K562 (cell line): ENCODE results near the gene ALG11.

Source experiments
- ARID1B ChIP-seq: fragments of 450-650 bp; IDR thresholded peaks from 2 replicates; pipeline ENCODE4 v1.6.1; 2016; ENCODE audit warnings: antibody characterized with exemption, mild to moderate bottlenecking, inconsistent platforms
- CEBPB ChIP-seq: fragments of 450-650 bp; IDR thresholded peaks from 2 replicates; pipeline ENCODE4 v1.6.1; 2016; ENCODE audit warnings: missing genetic modification characterization, missing compliant biosample characterization
- CTCFL ChIP-seq: IDR thresholded peaks from 2 replicates; pipeline ENCODE4 v1.6.1; 2011; ENCODE audit warnings: borderline replicate concordance, low read depth, mild to moderate bottlenecking, moderate library complexity, low read length; ENCODE audit not compliant: insufficient read depth, poor library complexity, severe bottlenecking
- EGR1 ChIP-seq: fragments of 450-650 bp; conservative IDR thresholded peaks from 2 replicates; pipeline ENCODE4 v1.6.1; 2017; ENCODE audit warnings: mild to moderate bottlenecking
- EP300 ChIP-seq: IDR thresholded peaks from 2 replicates; pipeline ENCODE4 v1.6.1; 2012; ENCODE audit warnings: low read length, improper control_type of control experiment
- EZH2 ChIP-seq: IDR thresholded peaks from 2 replicates; pipeline ENCODE4 v1.6.1; 2012; ENCODE audit warnings: low read depth, mild to moderate bottlenecking, inconsistent platforms, low read length, borderline replicate concordance
- FUS ChIP-seq: fragments of 200-400 bp; formaldehyde crosslinking; optimal IDR thresholded peaks from 2 replicates; pipeline ENCODE3; 2017; ENCODE audit warnings: low read depth, low read length
- KDM1A ChIP-seq, 2 experiments: fragments of 450-650 bp; IDR thresholded peaks; 2 replicates each; pipeline ENCODE4 v1.6.1; 2016; ENCODE audit warnings: mild to moderate bottlenecking in 2 of 2
- KDM2B ChIP-seq: fragments of 250-450 bp; sonication (Bioruptor Pico); IDR thresholded peaks from 2 replicates; pipeline ENCODE4 v1.8.0; 2021; ENCODE audit warnings: mild to moderate bottlenecking, moderate library complexity
- MXD1 ChIP-seq: fragments of 250-450 bp; sonication (Bioruptor Pico); IDR thresholded peaks from 2 replicates; pipeline ENCODE4 v1.8.0; 2021; ENCODE audit warnings: borderline replicate concordance, mild to moderate bottlenecking, moderate library complexity; ENCODE audit not compliant: poor library complexity, severe bottlenecking
- YY1 ChIP-seq, 3 experiments: IDR thresholded peaks; 2 replicates each; pipeline ENCODE4 v1.6.1; 2011; ENCODE audit warnings: low read length in 2 of 3, mild to moderate bottlenecking in 2 of 3, moderate library complexity in 2 of 3, borderline replicate concordance in 1 of 3, control low read depth in 1 of 3, low read depth in 1 of 3; ENCODE audit not compliant: insufficient read depth in 3 of 3, insufficient replicate concordance in 2 of 3, control insufficient read depth in 1 of 3, insufficient read length in 1 of 3; ENCODE audit errors: extremely low read depth in 1 of 3
- TF ChIP-seq, protein P1 (sequence below), 3 experiments: IDR thresholded peaks in 2 of 3; conservative IDR thresholded peaks in 1 of 3; 2 replicates each; pipeline ENCODE4 v1.5.1; 2011 to 2012; ENCODE audit warnings: low read length in 3 of 3, mild to moderate bottlenecking in 3 of 3, control low read depth in 2 of 3, improper control_type of control experiment in 1 of 3, inconsistent platforms in 1 of 3, low read depth in 1 of 3, mixed read lengths in 1 of 3, moderate library complexity in 1 of 3; ENCODE audit not compliant: insufficient read depth in 2 of 3
- TF ChIP-seq, protein P2 (sequence below): fragments of 250-450 bp; sonication (Bioruptor Pico); IDR thresholded peaks from 2 replicates; pipeline ENCODE4 v1.4.0; 2020; ENCODE audit warnings: mild to moderate bottlenecking, moderate library complexity

DNA sequence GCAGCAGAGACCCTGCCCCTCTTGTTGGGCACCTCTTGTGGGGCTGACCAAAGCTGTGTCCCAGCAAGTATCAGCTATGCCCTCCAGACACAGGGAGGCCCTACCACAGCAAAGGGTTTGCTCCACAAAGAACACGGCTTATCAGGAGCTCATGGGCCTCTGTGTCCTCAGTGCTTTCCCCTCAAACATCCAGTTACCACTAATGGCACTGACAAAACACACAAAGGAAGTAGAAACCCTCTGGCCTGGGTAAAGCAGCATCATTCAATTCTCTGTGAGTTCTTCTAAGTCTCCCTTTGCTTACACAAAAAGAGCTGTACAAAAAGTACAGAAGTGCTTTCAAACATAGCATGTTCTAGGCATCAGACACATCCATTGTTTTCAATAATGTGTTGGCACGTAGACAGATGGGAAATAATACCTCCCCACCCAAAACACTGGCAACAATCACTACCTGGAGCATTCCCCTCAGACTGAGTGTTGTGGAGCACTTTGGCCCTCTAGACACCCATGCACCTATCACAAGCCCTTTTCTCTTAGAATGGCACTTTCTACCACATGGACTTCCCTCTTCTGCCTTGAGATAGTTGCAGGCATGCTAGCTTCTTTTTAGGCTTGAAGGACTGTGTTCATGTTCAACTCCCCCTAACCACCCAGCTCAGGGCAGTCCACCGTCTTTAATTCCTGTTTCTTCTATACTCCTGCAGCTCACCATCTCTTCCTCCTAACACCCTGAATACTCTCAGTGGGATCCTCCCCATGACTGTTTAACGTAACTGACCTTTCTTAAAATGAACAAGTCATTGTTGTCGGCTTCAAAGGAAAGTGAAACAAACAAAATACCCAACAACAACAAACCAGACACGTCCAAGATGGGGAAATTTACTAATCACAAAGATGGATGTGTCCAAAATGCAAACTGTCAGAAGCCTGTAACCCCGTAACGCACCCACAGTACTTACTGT lies 44.4 kb upstream of the ALG11 start:
- no peak for TF ChIP-seq CTCFL
- TF ChIP-seq, protein P1, sequence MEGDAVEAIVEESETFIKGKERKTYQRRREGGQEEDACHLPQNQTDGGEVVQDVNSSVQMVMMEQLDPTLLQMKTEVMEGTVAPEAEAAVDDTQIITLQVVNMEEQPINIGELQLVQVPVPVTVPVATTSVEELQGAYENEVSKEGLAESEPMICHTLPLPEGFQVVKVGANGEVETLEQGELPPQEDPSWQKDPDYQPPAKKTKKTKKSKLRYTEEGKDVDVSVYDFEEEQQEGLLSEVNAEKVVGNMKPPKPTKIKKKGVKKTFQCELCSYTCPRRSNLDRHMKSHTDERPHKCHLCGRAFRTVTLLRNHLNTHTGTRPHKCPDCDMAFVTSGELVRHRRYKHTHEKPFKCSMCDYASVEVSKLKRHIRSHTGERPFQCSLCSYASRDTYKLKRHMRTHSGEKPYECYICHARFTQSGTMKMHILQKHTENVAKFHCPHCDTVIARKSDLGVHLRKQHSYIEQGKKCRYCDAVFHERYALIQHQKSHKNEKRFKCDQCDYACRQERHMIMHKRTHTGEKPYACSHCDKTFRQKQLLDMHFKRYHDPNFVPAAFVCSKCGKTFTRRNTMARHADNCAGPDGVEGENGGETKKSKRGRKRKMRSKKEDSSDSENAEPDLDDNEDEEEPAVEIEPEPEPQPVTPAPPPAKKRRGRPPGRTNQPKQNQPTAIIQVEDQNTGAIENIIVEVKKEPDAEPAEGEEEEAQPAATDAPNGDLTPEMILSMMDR (IDR thresholded peaks at IDR 0.05 in 2 of 3, conservative IDR thresholded peaks at IDR 0.05 in 1 of 3; ENCODE audit: insufficient read depth in 2 of 3, low read depth in 1 of 3, low read length in 3 of 3) = no peak
- TF ChIP-seq KDM2B (CRISPR knock-in tag) = no peak
- TF ChIP-seq EP300 = no peak
- no peak for TF ChIP-seq KDM1A (IDR thresholded peaks at IDR 0.05)
- TF ChIP-seq FUS = no peak
- no peak for TF ChIP-seq ARID1B
- no peak for TF ChIP-seq MXD1 (CRISPR knock-in tag)
- TF ChIP-seq EGR1 = no peak
- no peak for TF ChIP-seq YY1 (IDR thresholded peaks at IDR 0.05; ENCODE audit: borderline replicate concordance in 1 of 3, control insufficient read depth in 1 of 3, extremely low read depth in 1 of 3, insufficient read depth in 3 of 3, insufficient read length in 1 of 3, insufficient replicate concordance in 2 of 3, low read depth in 1 of 3, low read length in 2 of 3)
- no peak for TF ChIP-seq CEBPB (tag)
- TF ChIP-seq, protein P2, sequence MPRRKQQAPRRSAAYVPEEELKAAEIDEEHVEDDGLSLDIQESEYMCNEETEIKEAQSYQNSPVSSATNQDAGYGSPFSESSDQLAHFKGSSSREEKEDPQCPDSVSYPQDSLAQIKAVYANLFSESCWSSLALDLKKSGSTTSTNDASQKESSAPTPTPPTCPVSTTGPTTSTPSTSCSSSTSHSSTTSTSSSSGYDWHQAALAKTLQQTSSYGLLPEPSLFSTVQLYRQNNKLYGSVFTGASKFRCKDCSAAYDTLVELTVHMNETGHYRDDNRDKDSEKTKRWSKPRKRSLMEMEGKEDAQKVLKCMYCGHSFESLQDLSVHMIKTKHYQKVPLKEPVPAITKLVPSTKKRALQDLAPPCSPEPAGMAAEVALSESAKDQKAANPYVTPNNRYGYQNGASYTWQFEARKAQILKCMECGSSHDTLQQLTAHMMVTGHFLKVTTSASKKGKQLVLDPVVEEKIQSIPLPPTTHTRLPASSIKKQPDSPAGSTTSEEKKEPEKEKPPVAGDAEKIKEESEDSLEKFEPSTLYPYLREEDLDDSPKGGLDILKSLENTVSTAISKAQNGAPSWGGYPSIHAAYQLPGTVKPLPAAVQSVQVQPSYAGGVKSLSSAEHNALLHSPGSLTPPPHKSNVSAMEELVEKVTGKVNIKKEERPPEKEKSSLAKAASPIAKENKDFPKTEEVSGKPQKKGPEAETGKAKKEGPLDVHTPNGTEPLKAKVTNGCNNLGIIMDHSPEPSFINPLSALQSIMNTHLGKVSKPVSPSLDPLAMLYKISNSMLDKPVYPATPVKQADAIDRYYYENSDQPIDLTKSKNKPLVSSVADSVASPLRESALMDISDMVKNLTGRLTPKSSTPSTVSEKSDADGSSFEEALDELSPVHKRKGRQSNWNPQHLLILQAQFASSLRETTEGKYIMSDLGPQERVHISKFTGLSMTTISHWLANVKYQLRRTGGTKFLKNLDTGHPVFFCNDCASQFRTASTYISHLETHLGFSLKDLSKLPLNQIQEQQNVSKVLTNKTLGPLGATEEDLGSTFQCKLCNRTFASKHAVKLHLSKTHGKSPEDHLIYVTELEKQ (CRISPR knock-in tag) = no peak
- no peak for TF ChIP-seq EZH2
